ENCODE results near the gene EPHA8.
A peak's percentile ranks its signal among the peaks of the same experiment; 100 is the strongest.

Gene EPHA8

GRCh38 chr1:22527555-22528296 is 35.6 kb upstream of the EPHA8 start:
- TF ChIP-seq CTCF (IDR thresholded peaks at IDR 0.05; ENCODE audit: low read depth, low read length): peak; percentile 7
- DNase-seq (ENCODE audit: low read depth, low spot score): no peak
- H3K4me3 ChIP-seq (ENCODE audit: low read depth, low read length): no peak overlapping the region
- in situ Hi-C loops (cut with HindIII; ENCODE audit: low sequenced_read_pairs): no loop called here

- no peak for DNase-seq (ENCODE audit: low read depth, low spot score)
- TF ChIP-seq CTCF (IDR thresholded peaks at IDR 0.05; ENCODE audit: low read depth, low read length): no peak
- in situ Hi-C loops (cut with HindIII; ENCODE audit: low sequenced_read_pairs): no loop called here
- no peak overlapping the region for H3K4me3 ChIP-seq (ENCODE audit: low read depth, low read length)
Observed at GRCh38 chr1:22528451-22528850, 34.8 kb upstream of the EPHA8 start.

GRCh38 chr1:22529901-22530621 is 33.2 kb upstream of the EPHA8 start:
- TF ChIP-seq CTCF (IDR thresholded peaks at IDR 0.05; ENCODE audit: low read depth, low read length): no peak
- in situ Hi-C loops (cut with HindIII; ENCODE audit: low sequenced_read_pairs): no loop called here
- H3K4me3 ChIP-seq (ENCODE audit: low read depth, low read length): no peak overlapping the region
- DNase-seq (ENCODE audit: low read depth, low spot score): no peak

GRCh38 chr1:22530715-22531114 is 32.6 kb upstream of the EPHA8 start:
- TF ChIP-seq CTCF (IDR thresholded peaks at IDR 0.05; ENCODE audit: low read depth, low read length): no peak
- in situ Hi-C loops (cut with HindIII; ENCODE audit: low sequenced_read_pairs): no loop called here
- no peak for DNase-seq (ENCODE audit: low read depth, low spot score)
- no peak overlapping the region for H3K4me3 ChIP-seq (ENCODE audit: low read depth, low read length)

- H3K4me3 ChIP-seq (ENCODE audit: low read depth, low read length): no peak overlapping the region
- in situ Hi-C loops (cut with HindIII; ENCODE audit: low sequenced_read_pairs): no loop called here
- no peak for DNase-seq (ENCODE audit: low read depth, low spot score)
- TF ChIP-seq CTCF (IDR thresholded peaks at IDR 0.05; ENCODE audit: low read depth, low read length): no peak
Observed at GRCh38 chr1:22531251-22531650, 32.0 kb upstream of the EPHA8 start.

- in situ Hi-C loops (cut with HindIII; ENCODE audit: low sequenced_read_pairs): no loop called here
- no peak for TF ChIP-seq CTCF (IDR thresholded peaks at IDR 0.05; ENCODE audit: low read depth, low read length)
- DNase-seq (ENCODE audit: low read depth, low spot score): no peak
- no peak overlapping the region for H3K4me3 ChIP-seq (ENCODE audit: low read depth, low read length)
Observed at GRCh38 chr1:22533244-22533895, 29.9 kb upstream of the EPHA8 start.

Data from astrocyte of the spinal cord (primary cell).